Body of pancreas (tissue), 4 donors: ENCODE measurements around the gene ARPC2. TPM values are rescaled to one million over a fixed set of nuclear protein-coding genes. Genes with fewer than 3 reads are reported as not detected.

Source experiments
- ATAC-seq: fragments of 150-250 bp; one replicate; pipeline ENCODE4 v1.9.1; 2016
- DNase-seq, 4 donors: peaks; one replicate each; pipeline ENCODE4 v3.0.0-alpha.2; 2019
- H3K27ac ChIP-seq, 4 donors: fragments of 200-600 bp; sonication (generic); 1 replicate in 3 of 4; 2 replicates in 1 of 4; pipeline versions ENCODE4 v1.5.1 to v1.6.1; 2016 to 2019; ENCODE audit warnings: mild to moderate bottlenecking in 1 of 4, mixed read lengths in 1 of 4, moderate library complexity in 1 of 4
- H3K27me3 ChIP-seq, 2 donors: fragments of 200-600 bp; sonication (generic); one replicate each; pipeline ENCODE4 v1.6.0; 2016; ENCODE audit warnings: mild to moderate bottlenecking in 1 of 2
- H3K36me3 ChIP-seq, 2 donors: fragments of 200-600 bp; sonication (generic); replicated peaks in 1 of 2; 2 replicates each; pipeline ENCODE4 v1.5.1; 2016; ENCODE audit warnings: low read depth in 2 of 2; ENCODE audit not compliant: insufficient read depth in 1 of 2
- H3K4me1 ChIP-seq: fragments of 200-600 bp; sonication (generic); one replicate; pipeline ENCODE4 v1.6.0; 2016
- H3K4me3 ChIP-seq, 2 donors: fragments of 200-600 bp; sonication (generic); 1 replicate in 1 of 2; 2 replicates in 1 of 2; pipeline ENCODE4 v1.5.1; 2016 to 2019
- H3K9me3 ChIP-seq, 3 donors: fragments of 200-600 bp; sonication (generic); 1 replicate in 2 of 3; 2 replicates in 1 of 3; pipeline ENCODE4 v1.5.1; 2016
- POLR2A ChIP-seq, 3 donors: fragments of 450-650 bp; IDR thresholded peaks; one replicate each; pipeline ENCODE4 v1.6.1; 2016; ENCODE audit warnings: antibody characterized with exemption in 3 of 3, mild to moderate bottlenecking in 2 of 3
- WGBS, 2 donors: methylation state at CpG; one replicate each; pipeline ENCODE4 v1.1.5; 2017; 5-methylcytosine and 5-hydroxymethylcytosine counted together
- intact Hi-C: fragments of 100-400 bp; cut with DNase I; formaldehyde crosslinking; loops from one replicate; pipeline ENCODE4 v1.15.1; 2023
- total RNA-seq, 2 donors: library from RNA; depleted of rRNA; stranded (reverse); fragments of >200 nt; gene quantifications; one replicate each; pipeline ENCODE4 v1.1.0, GENCODE V29; 2016
- TF ChIP-seq, protein P1 (sequence below), 7 experiments: fragments of 450-650 bp in 4 of 7; fragments of 200-600 bp in 3 of 7; sonication (generic) in 3 of 7; IDR thresholded peaks; one replicate each; pipeline ENCODE4 v1.5.1; 2016 to 2019; ENCODE audit warnings: antibody characterized with exemption in 7 of 7

ARPC2 gene
- total RNA-seq, 2 donors from 2014 or later = 68.6 to 96.2 TPM

DNA sequence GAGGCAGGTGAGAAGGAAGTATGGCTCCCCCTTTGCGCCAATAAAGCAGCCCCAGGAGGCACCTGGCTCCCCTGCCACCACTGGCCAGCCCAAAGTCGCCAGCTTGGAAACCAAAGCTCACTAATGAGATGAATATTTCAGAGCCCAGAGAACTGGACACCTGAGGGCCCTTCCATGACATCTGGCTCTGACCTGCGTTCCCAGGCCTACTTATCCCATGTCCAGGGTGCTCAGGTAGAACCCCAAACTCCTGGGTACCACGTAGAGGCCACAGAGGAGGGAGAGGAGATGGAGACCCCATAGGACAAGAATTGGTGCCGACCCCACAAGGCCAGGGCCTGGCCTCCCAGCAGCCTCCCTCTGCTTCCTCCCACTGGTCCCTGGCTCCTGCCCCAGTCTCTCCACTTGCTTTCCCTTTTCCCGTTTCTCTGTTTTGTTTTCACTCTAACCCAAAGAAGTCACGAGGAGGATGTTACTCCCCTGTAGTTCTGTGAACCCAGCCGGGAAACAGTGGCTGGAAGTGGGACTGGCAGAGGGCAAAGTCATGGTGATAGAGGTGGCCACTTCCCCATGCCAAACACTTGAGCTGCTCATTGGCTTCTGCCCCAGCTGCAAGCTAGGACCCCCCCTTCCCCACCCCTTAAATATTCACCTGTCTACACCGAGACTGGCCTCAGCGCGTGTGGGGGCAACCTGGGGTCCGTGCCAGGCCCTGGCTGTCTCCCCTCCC, 74.5 kb downstream of the ARPC2 start:
- Histone ChIP-seq H3K9me3 (no peaks in the 10 kb centered on the region), H3K36me3 (no peaks in the 10 kb centered on the region), H3K4me3 (peak overlapping the region; percentile 37 to 58), H3K4me1 (peaks cover 91% of the 10 kb centered on the region), H3K27ac (peak overlapping the region; percentile 98 to 100 (median 98)), H3K27me3 (no peaks in the 10 kb centered on the region)
- peak in 3 of 4 donors; percentile 41 to 63 (median 50) for DNase-seq
- no peak for TF ChIP-seq POLR2A (IDR thresholded peaks at IDR 0.05)
- TF ChIP-seq, protein P1, sequence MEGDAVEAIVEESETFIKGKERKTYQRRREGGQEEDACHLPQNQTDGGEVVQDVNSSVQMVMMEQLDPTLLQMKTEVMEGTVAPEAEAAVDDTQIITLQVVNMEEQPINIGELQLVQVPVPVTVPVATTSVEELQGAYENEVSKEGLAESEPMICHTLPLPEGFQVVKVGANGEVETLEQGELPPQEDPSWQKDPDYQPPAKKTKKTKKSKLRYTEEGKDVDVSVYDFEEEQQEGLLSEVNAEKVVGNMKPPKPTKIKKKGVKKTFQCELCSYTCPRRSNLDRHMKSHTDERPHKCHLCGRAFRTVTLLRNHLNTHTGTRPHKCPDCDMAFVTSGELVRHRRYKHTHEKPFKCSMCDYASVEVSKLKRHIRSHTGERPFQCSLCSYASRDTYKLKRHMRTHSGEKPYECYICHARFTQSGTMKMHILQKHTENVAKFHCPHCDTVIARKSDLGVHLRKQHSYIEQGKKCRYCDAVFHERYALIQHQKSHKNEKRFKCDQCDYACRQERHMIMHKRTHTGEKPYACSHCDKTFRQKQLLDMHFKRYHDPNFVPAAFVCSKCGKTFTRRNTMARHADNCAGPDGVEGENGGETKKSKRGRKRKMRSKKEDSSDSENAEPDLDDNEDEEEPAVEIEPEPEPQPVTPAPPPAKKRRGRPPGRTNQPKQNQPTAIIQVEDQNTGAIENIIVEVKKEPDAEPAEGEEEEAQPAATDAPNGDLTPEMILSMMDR (IDR thresholded peaks at IDR 0.05) = no peak
- ATAC-seq = no peak
- intact Hi-C loops = no loop called here
- WGBS, 2 donors = 10 to 11% methylated on average over 6 to 12 of the region's 12 CpGs

DNA sequence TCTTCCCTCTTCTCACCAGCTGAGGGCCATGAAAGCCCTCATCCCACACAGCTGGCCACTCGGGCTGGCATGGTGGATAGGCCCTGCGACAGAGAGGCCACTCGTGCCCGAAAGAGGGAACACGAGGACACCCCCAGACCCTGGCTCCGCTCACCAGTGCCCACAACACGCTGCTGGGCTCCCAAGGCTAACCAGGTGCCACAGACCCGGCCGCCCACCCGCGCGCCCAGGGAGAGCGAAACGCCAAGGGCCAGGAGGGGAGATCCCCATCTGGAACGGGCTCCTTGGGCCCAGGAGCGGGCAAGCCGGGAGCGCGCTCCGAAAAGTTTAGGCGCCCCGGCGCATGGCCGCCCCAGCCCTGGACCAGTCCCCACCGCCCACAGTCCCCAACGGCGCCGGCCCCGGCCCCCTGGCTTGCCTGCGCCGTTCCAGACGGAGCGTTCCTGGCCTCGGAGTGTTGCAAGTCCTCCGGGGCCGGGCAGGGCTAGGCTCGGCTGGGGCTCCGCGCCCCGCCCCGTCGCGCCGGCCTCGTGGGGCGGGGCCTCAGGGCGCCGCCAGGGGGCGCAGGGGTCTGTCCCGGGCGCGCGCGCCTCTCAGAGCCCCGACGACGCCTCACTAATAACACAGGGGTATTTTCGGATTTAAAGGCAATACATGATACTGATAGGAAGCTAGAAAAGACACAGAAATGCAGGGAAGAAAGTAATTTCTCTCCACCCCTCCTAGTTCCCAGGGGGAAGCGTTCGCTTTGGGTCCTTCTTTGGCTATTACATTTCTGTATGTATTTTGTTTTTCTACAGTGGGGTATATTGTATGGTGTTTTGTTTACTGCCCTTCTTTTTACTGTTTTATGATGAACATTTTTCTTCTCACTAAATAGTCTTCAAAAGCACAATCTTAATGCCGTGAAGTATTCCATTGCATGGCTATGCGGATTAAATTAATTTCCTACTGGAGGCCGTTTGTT, 75.3 kb downstream of the ARPC2 start, which contains the start of gene TMBIM1:
TSS of gene TMBIM1 (minus strand) at position 456 of the 967 bp plus-strand sequence. CDS start 10,362 bp downstream, outside the sequence.
- Histone ChIP-seq H3K27ac (peak within 1 kb of the TSS; percentile 98 to 100 (median 98)), H3K9me3 (no peaks in the 10 kb centered on the region), H3K36me3 (no peaks in the 10 kb centered on the region), H3K27me3 (no peaks in the 10 kb centered on the region), H3K4me3 (peak within 1 kb of the TSS; percentile 37 to 58), H3K4me1 (peaks cover 91% of the 10 kb centered on the region)
- 4 to 9% methylated on average over 15 to 56 of the region's 63 CpGs for WGBS, 2 donors
- peak; percentile 72 for ATAC-seq
- DNase-seq = peak; percentile 84 to 88 (median 86)
- intact Hi-C loops = no loop called here
- peak; percentile 94 to 97 (median 95) for TF ChIP-seq POLR2A (IDR thresholded peaks at IDR 0.05)
- TF ChIP-seq, protein P1 (IDR thresholded peaks at IDR 0.05) = peak; percentile 46 to 99 (median 94)

DNA sequence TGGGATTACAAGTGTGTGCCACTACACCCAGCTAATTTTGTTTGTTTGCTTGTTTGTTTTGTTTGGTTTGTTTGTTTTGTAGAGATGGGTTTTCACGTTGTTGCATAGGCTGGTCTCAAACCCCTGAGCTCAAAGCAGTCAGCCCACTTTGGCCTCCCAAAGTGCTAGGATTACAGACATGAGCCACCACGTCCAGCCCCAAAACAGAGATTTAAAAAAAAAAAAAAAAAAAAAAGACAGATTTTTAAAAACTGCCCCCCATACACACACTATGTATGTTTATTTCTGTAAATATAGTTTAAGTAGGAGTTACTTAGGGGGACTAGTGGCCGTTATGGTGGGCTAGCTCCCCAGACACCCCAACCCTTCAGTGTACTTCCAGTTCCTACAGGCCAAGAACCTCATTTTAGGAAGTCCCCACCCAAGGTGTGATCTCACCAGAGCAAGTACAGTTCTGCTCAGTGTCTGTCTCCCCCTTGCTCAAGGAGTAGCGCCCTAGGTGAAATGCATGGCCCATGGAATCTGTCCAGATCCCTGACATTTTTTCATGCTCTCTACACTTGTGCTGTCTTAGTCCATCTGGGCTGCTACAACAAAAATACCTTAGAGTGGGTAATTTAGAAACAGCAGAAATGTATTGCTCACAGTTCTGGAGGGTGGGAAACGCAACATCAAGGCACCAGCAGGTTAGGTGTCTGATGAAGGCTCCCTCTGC, 76.9 kb downstream of the ARPC2 start:
- no peaks in the 10 kb centered on the region for H3K36me3 ChIP-seq
- TF ChIP-seq, protein P1 (IDR thresholded peaks at IDR 0.05) = peak in 1 of 7 experiments; percentile 2
- no peak for TF ChIP-seq POLR2A (IDR thresholded peaks at IDR 0.05)
- peaks cover 89% of the 10 kb centered on the region for H3K4me1 ChIP-seq
- H3K4me3 ChIP-seq = no peak overlapping the region
- WGBS, 2 donors = 33 to 34% methylated on average over 5 of the region's 5 CpGs
- DNase-seq (peak in 1 of 4 donors; percentile 41), ATAC-seq (no peak)
- H3K27me3 ChIP-seq = no peaks in the 10 kb centered on the region
- peak overlapping the region; percentile 97 to 99 (median 98) for H3K27ac ChIP-seq
- no peaks in the 10 kb centered on the region for H3K9me3 ChIP-seq
- intact Hi-C loops = no loop called here

DNA sequence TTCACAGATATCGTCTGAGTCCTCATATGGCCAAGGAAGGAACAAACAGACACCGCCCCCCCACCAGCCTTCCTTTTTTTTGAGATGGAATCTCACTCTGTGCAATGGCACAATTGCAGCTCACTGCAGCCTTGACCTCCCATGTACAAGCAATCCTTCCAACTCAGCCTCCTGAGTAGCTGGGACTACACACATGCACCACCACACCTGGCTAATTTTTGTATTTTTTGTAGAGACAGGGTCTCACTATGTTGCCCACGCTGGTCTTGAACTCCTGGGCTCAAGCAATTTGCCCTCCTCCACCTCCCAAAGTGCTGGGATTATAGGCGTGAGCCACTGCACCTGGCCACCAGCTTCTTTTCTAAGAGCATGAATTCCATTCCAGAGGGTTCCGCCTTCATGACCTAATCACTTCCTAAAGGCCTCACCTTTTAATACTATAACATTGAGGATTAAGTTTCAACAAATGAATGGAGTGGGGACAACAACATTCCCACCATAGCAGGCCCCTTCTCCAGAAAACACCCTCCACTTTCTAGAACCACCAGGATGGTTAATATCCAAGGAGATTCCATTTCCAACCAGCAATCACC, 77.5 kb downstream of the ARPC2 start:
- intact Hi-C loops = no loop called here
- Histone ChIP-seq H3K27me3 (no peaks in the 10 kb centered on the region), H3K4me1 (peaks cover 82% of the 10 kb centered on the region), H3K4me3 (no peak overlapping the region), H3K9me3 (no peaks in the 10 kb centered on the region), H3K36me3 (no peaks in the 10 kb centered on the region), H3K27ac (peak overlapping the region; percentile 97 to 99 (median 98))
- ATAC-seq (peak; percentile 10), DNase-seq (peak; percentile 53 to 69 (median 62))
- WGBS, 2 donors = 22 to 27% methylated on average over 5 of the region's 5 CpGs
- TF ChIP-seq POLR2A (IDR thresholded peaks at IDR 0.05) = no peak
